GM12878 (cell line): Measurements from ENCODE around the gene KCNJ13. TPM values are rescaled to one million over a fixed set of nuclear protein-coding genes. Genes with fewer than 3 reads are reported as not detected.

Experiments used
- ATAC-seq: fragments of 200-7000 bp; cut with Tn5 transposase; 3 replicates; pipeline ENCODE4 v1.9.1; 2020; ENCODE audit warnings: mild to moderate bottlenecking, moderate library complexity
- BruUV-seq: library from RNA; stranded (reverse); fragments of 400-500 nt; replicated peaks from 2 replicates; lab custom pipeline; 2021; lab: Mats Ljungman, UMichigan
- CTCF ChIA-PET: fragments of 300-600 bp; sonication (Branson Sonifier 250); formaldehyde crosslinking; extraction: SDS; loops from one replicate; lab custom pipeline; 2021; ENCODE audit warnings: inconsistent platforms; lab: Yijun Ruan, JAX
- POLR2A ChIA-PET: fragments of 350-600 bp; formaldehyde crosslinking; extraction: SDS; loops from one replicate; lab custom pipeline; 2021; ENCODE audit warnings: inconsistent platforms; lab: Charles Lee
- RAD21 ChIA-PET: fragments of 300-600 bp; sonication (Branson Sonifier 250); formaldehyde crosslinking; loops from one replicate; lab custom pipeline; 2023; ENCODE audit warnings: antibody characterized with exemption; ENCODE audit not compliant: unreplicated experiment; lab: Charles Lee
- SMC1A ChIA-PET: fragments of 300-600 bp; sonication (Branson Sonifier 250); formaldehyde crosslinking; loops from one replicate; lab custom pipeline; 2023; ENCODE audit not compliant: unreplicated experiment, uncharacterized antibody; lab: Charles Lee
- DNase-seq: peaks from one replicate; pipeline ENCODE4 v3.0.0-alpha.2; 2011; ENCODE audit warnings: low read depth, low spot score
- FAIRE-seq: peaks from 3 replicates; lab custom pipeline; 2011; peaks lifted over from hg19 to GRCh38; lab: Jason Lieb, UNC
- H2AFZ ChIP-seq: 2 replicates; pipeline ENCODE4 v1.6.0; 2011; ENCODE audit warnings: low read depth, low read length, control low read depth; ENCODE audit not compliant: control insufficient read depth
- H3K27ac ChIP-seq: 2 replicates; pipeline ENCODE4 v1.5.1; 2011; ENCODE audit warnings: control low read depth; ENCODE audit not compliant: control insufficient read depth, insufficient read depth
- H3K27me3 ChIP-seq, 2 experiments: replicated peaks in 1 of 2; 2 replicates each; pipeline versions ENCODE4 v1.6.0 to v1.6.1; 2011; ENCODE audit warnings: low read length in 1 of 2; ENCODE audit not compliant: control insufficient read depth in 2 of 2, insufficient read depth in 2 of 2
- H3K36me3 ChIP-seq, 2 experiments: 2 replicates each; pipeline ENCODE4 v1.5.1; 2011; ENCODE audit warnings: low read length in 1 of 2; ENCODE audit not compliant: control insufficient read depth in 2 of 2, insufficient read depth in 2 of 2
- H3K4me1 ChIP-seq: 2 replicates; pipeline ENCODE4 v1.6.1; 2011; ENCODE audit warnings: mild to moderate bottlenecking, low read length, moderate library complexity, mixed read lengths; ENCODE audit not compliant: control insufficient read depth, insufficient read depth
- H3K4me2 ChIP-seq: 2 replicates; pipeline ENCODE4 v1.6.0; 2011; ENCODE audit warnings: control low read depth; ENCODE audit not compliant: control insufficient read depth, insufficient read depth
- H3K4me3 ChIP-seq: fragments of 200-600 bp; sonication (generic); 2 replicates; pipeline ENCODE4 v1.5.1; 2016
- H3K79me2 ChIP-seq: 2 replicates; pipeline ENCODE4 v1.6.0; 2011; ENCODE audit warnings: low read length; ENCODE audit not compliant: control insufficient read depth, insufficient read depth
- H3K9ac ChIP-seq: 2 replicates; pipeline ENCODE4 v1.8.0; 2011; ENCODE audit warnings: low read length, control low read depth, mixed read lengths; ENCODE audit not compliant: control insufficient read depth, insufficient read depth
- H3K9me3 ChIP-seq: replicated peaks from 3 replicates; pipeline ENCODE4 v1.5.1; 2011; ENCODE audit warnings: mild to moderate bottlenecking, low read length; ENCODE audit not compliant: control insufficient read depth, insufficient read depth
- H4K20me1 ChIP-seq: 2 replicates; pipeline ENCODE4 v1.6.0; 2011; ENCODE audit not compliant: control insufficient read depth, insufficient read depth
- BHLHE40 ChIP-seq, 2 experiments: fragments of 450-650 bp in 1 of 2; IDR thresholded peaks; 2 replicates each; pipeline ENCODE4 v1.6.1; 2011 to 2017; ENCODE audit warnings: low read depth in 2 of 2, borderline replicate concordance in 1 of 2, improper control_type of control experiment in 1 of 2, low read length in 1 of 2, mild to moderate bottlenecking in 1 of 2
- CBFB ChIP-seq: IDR thresholded peaks from 2 replicates; pipeline ENCODE4 v1.6.1; 2016; ENCODE audit warnings: antibody characterized with exemption, low read depth
- KAT2A ChIP-seq: conservative IDR thresholded peaks from 2 replicates; pipeline ENCODE4 v1.6.1; 2011; ENCODE audit warnings: low read depth, low read length; ENCODE audit not compliant: control insufficient read depth
- SRF ChIP-seq, 2 experiments: IDR thresholded peaks; 2 replicates each; pipeline ENCODE4 v1.6.1; 2011; ENCODE audit warnings: low read depth in 2 of 2, low read length in 2 of 2, mild to moderate bottlenecking in 1 of 2, moderate library complexity in 1 of 2
- YBX1 ChIP-seq: fragments of 450-650 bp; IDR thresholded peaks from 2 replicates; pipeline ENCODE4 v1.6.1; 2016; ENCODE audit warnings: antibody characterized with exemption
- ZBED1 ChIP-seq: IDR thresholded peaks from 2 replicates; pipeline ENCODE4 v1.6.1; 2016; ENCODE audit warnings: borderline replicate concordance
- WGBS: methylation state at CpG from one replicate; pipeline ENCODE4 v1.1.6; 2016; ENCODE audit warnings: low lambda C conversion rate; ENCODE audit not compliant: insufficient replicate concordance, insufficient coverage; ENCODE audit errors: missing lambda C conversion rate; 5-methylcytosine and 5-hydroxymethylcytosine counted together
- in situ Hi-C: fragments of 300-500 bp; cut with MboI; formaldehyde crosslinking; loops from 9 replicates; pipeline ENCODE4 v1.14.3; 2018; ENCODE audit warnings: mixed read lengths
- intact Hi-C: fragments of 100-400 bp; cut with micrococcal nuclease; formaldehyde crosslinking; loops from one replicate; pipeline ENCODE4 v1.14.2; 2022; ENCODE audit not compliant: unreplicated experiment
- polyA plus RNA-seq, 11 experiments: library from polyadenylated mRNA; depleted of rRNA in 4 of 11; unstranded in 6 of 11; stranded (reverse) in 5 of 11; fragments of >200 nt; fragmentation: Nextera tagmentation in 4 of 11; fragmentation: Illumina TruSeq in 1 of 11; extraction: Ambion mirVana in 4 of 11; extraction: Trizol in 1 of 11; gene quantifications; 1 replicate in 1 of 11; 2 replicates in 10 of 11; pipeline versions ENCODE4 v1.2.1 to v1.2.3, GENCODE V29; 2011 to 2016; ENCODE audit warnings: inconsistent platforms in 2 of 11, missing spikeins in 2 of 11, low read depth in 1 of 11
- total RNA-seq, 4 experiments: library from RNA; depleted of rRNA in 3 of 4; stranded (reverse); fragments of >200 nt in 3 of 4; fragmentation: Illumina TruSeq in 1 of 4; extraction: Trizol in 1 of 4; gene quantifications; 2 replicates each; pipeline versions ENCODE4 v1.2.1 to v1.2.3, GENCODE V29; 2013 to 2021
- TF ChIP-seq, protein P1 (sequence below): fragments of 450-650 bp; formaldehyde crosslinking; IDR thresholded peaks from 2 replicates; pipeline ENCODE4 v1.4.0; 2022; ENCODE audit warnings: mild to moderate bottlenecking, moderate library complexity
- TF ChIP-seq, protein P2 (sequence below): IDR thresholded peaks from 2 replicates; pipeline ENCODE4 v1.6.1; 2011; ENCODE audit warnings: low read depth, low read length, improper control_type of control experiment, borderline replicate concordance

The KCNJ13 gene
- total and polyA plus RNA-seq, 10 of the 15 experiments (the other 5 are each of a cell fraction or from before 2014, with no cell fraction given) = 0.24 to 0.68 (median 0.29) TPM; not detected in 7

DNA sequence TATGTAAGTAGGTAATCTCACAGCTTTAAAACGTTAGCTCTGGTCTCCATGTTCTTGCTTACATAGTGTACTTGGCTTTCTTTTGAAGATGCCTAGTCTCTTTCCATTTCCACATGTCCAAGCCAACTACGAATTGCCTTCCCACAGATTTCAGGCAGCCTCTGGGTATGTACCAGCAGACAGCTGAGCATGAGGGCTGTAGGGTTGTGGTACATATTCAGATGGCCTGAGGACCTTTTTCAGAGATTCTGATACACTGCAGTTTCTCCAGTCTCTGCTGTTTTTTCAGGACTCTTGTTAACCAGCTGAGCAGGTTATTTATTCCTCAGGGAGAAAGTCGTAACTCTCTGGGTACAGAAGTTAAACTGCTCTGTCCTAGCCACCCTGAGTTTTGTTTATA is 3.1 kb upstream of the KCNJ13 start:
- FAIRE-seq = no peak
- in situ Hi-C loops = no loop called here
- Histone ChIP-seq H3K4me2 (no peak overlapping the region), H3K27me3 (no peaks in the 10 kb centered on the region), H2AFZ (no peak overlapping the region), H3K9ac (no peak overlapping the region), H3K4me3 (no peak overlapping the region), H3K27ac (no peak overlapping the region), H3K9me3 (no peaks in the 10 kb centered on the region), H3K79me2 (no peaks in the 10 kb centered on the region), H3K36me3 (no peaks in the 10 kb centered on the region; a peak in 1 of 4 replicates), H4K20me1 (no peaks in the 10 kb centered on the region), H3K4me1 (no peaks in the 10 kb centered on the region)
- ATAC-seq = no peak
- RAD21 ChIA-PET = no interaction called here
- SMC1A ChIA-PET = interaction anchor here (0.9 to 1.3 kb wide), 4 partner anchors 9 to 58 kb away, joined by 3 to 5 read pairs (median 3); no protein-coding TSS in a partner anchor
- POLR2A ChIA-PET = no interaction called here
- CTCF ChIA-PET = interaction anchor here (0.8 to 1.5 kb wide), 2 partner anchors 12 to 17 kb away, joined by 3 to 4 read pairs; no protein-coding TSS in a partner anchor
- 94% methylated on average over 3 of the region's 3 CpGs for WGBS
- intact Hi-C loops = no loop called here
- TF ChIP-seq BHLHE40 (IDR thresholded peaks at IDR 0.05; ENCODE audit: borderline replicate concordance in 1 of 2, low read depth in 2 of 2, low read length in 1 of 2) (no peak), ZBED1 (no peak), SRF (IDR thresholded peaks at IDR 0.05; ENCODE audit: low read depth in 2 of 2, low read length in 2 of 2) (no peak), CBFB (no peak), YBX1 (no peak), KAT2A (no peak)
- TF ChIP-seq, protein P1, sequence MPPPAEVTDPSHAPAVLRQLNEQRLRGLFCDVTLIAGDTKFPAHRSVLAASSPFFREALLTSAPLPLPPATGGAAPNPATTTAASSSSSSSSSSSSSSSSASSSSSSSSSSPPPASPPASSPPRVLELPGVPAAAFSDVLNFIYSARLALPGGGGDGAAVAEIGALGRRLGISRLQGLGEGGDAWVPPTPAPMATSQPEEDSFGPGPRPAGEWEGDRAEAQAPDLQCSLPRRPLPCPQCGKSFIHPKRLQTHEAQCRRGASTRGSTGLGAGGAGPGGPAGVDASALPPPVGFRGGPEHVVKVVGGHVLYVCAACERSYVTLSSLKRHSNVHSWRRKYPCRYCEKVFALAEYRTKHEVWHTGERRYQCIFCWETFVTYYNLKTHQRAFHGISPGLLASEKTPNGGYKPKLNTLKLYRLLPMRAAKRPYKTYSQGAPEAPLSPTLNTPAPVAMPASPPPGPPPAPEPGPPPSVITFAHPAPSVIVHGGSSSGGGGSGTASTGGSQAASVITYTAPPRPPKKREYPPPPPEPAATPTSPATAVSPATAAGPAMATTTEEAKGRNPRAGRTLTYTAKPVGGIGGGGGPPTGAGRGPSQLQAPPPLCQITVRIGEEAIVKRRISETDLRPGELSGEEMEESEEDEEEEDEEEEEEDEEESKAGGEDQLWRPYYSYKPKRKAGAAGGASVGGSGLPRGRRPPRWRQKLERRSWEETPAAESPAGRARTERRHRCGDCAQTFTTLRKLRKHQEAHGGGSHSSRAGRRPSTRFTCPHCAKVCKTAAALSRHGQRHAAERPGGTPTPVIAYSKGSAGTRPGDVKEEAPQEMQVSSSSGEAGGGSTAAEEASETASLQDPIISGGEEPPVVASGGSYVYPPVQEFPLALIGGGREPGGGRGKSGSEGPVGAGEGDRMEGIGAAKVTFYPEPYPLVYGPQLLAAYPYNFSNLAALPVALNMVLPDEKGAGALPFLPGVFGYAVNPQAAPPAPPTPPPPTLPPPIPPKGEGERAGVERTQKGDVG (CRISPR knock-in tag) = no peak
- TF ChIP-seq, protein P2, sequence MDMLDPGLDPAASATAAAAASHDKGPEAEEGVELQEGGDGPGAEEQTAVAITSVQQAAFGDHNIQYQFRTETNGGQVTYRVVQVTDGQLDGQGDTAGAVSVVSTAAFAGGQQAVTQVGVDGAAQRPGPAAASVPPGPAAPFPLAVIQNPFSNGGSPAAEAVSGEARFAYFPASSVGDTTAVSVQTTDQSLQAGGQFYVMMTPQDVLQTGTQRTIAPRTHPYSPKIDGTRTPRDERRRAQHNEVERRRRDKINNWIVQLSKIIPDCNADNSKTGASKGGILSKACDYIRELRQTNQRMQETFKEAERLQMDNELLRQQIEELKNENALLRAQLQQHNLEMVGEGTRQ = no peak
- BruUV-seq = no TSS peak
- no peak for DNase-seq
